ENCODE data around the gene CCDC86.

- TF ChIP-seq ZC3H10 (CRISPR knock-in tag; IDR thresholded peaks at IDR 0.05) = no peak
- no peak for TF ChIP-seq PATZ1 (CRISPR knock-in tag; IDR thresholded peaks at IDR 0.05; ENCODE audit: borderline replicate concordance)
Measured at GRCh38 chr11:60872124-60872960, 30.4 kb downstream of the CCDC86 start.
